Measurements from ENCODE around the gene SLC10A6. TPM values are rescaled to one million over a fixed set of nuclear protein-coding genes. Genes with fewer than 3 reads are reported as not detected.

Gene SLC10A6
- total RNA-seq, 1 experiment from 2014 or later, result not detected

DNA sequence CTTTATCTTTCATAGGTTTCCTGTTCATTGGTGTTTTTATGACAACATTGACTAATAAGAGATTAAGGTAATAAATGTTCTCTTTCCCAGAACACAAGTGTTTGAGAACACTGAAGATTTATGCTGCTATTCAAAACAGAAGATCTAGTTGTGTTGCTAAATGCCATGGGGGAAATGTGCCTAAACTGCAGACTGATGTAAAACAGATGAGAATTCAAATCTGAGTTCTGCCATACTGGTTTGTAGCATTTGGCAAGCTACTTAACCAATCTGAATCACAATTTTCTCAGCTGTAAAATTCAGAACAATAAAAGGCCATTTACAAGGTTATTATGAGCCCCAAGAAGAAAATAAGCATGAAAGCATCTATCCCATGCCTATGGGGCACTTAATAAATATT is 2.3 kb downstream of the SLC10A6 start:
- DNase-seq (ENCODE audit: low read depth, low spot score) (no peak), ATAC-seq (no peak)
- ChIA-PET POLR2A (no interaction called here), CTCF (no interaction called here)
- Histone ChIP-seq H3K4me1 (ENCODE audit: control insufficient read depth, insufficient read depth, low read length) (no peaks in the 10 kb centered on the region), H3K27ac (ENCODE audit: low read length) (no peak overlapping the region), H3K4me3 (ENCODE audit: low read depth in 2 of 2, low read length in 2 of 2) (no peak overlapping the region), H3K36me3 (ENCODE audit: control insufficient read depth, insufficient read depth, low read length) (no peaks in the 10 kb centered on the region), H3K9me3 (ENCODE audit: control insufficient read depth, insufficient read depth, low read depth, low read length) (no peaks in the 10 kb centered on the region), H3K27me3 (ENCODE audit: control insufficient read depth, insufficient read depth, low read length) (no peaks in the 10 kb centered on the region)
- TF ChIP-seq, protein P1, sequence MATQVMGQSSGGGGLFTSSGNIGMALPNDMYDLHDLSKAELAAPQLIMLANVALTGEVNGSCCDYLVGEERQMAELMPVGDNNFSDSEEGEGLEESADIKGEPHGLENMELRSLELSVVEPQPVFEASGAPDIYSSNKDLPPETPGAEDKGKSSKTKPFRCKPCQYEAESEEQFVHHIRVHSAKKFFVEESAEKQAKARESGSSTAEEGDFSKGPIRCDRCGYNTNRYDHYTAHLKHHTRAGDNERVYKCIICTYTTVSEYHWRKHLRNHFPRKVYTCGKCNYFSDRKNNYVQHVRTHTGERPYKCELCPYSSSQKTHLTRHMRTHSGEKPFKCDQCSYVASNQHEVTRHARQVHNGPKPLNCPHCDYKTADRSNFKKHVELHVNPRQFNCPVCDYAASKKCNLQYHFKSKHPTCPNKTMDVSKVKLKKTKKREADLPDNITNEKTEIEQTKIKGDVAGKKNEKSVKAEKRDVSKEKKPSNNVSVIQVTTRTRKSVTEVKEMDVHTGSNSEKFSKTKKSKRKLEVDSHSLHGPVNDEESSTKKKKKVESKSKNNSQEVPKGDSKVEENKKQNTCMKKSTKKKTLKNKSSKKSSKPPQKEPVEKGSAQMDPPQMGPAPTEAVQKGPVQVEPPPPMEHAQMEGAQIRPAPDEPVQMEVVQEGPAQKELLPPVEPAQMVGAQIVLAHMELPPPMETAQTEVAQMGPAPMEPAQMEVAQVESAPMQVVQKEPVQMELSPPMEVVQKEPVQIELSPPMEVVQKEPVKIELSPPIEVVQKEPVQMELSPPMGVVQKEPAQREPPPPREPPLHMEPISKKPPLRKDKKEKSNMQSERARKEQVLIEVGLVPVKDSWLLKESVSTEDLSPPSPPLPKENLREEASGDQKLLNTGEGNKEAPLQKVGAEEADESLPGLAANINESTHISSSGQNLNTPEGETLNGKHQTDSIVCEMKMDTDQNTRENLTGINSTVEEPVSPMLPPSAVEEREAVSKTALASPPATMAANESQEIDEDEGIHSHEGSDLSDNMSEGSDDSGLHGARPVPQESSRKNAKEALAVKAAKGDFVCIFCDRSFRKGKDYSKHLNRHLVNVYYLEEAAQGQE (IDR thresholded peaks at IDR 0.05; ENCODE audit: insufficient read depth in 1 of 2, low read depth in 2 of 2, low read length in 1 of 2), result no peak
- no peak for TF ChIP-seq SIN3A (IDR thresholded peaks at IDR 0.05; ENCODE audit: borderline replicate concordance, insufficient read depth, low read depth, low read length)
- no peak for TF ChIP-seq TCF7L2 (IDR thresholded peaks at IDR 0.05; ENCODE audit: low read depth, low read length)
- TF ChIP-seq, protein P2, sequence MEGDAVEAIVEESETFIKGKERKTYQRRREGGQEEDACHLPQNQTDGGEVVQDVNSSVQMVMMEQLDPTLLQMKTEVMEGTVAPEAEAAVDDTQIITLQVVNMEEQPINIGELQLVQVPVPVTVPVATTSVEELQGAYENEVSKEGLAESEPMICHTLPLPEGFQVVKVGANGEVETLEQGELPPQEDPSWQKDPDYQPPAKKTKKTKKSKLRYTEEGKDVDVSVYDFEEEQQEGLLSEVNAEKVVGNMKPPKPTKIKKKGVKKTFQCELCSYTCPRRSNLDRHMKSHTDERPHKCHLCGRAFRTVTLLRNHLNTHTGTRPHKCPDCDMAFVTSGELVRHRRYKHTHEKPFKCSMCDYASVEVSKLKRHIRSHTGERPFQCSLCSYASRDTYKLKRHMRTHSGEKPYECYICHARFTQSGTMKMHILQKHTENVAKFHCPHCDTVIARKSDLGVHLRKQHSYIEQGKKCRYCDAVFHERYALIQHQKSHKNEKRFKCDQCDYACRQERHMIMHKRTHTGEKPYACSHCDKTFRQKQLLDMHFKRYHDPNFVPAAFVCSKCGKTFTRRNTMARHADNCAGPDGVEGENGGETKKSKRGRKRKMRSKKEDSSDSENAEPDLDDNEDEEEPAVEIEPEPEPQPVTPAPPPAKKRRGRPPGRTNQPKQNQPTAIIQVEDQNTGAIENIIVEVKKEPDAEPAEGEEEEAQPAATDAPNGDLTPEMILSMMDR (IDR thresholded peaks at IDR 0.05), result no peak
- no peak for TF ChIP-seq POLR2AphosphoS5 (IDR thresholded peaks at IDR 0.05; ENCODE audit: low read depth, low read length)
- BruUV-seq (replicated peaks), result no TSS peak
- in situ Hi-C loops (cut with HindIII; ENCODE audit: low pct_unique_long_range_greater_than_20kb, low sequenced_read_pairs) (no loop called here), intact Hi-C loops (cut with micrococcal nuclease; ENCODE audit: unreplicated experiment) (no loop called here)

DNA sequence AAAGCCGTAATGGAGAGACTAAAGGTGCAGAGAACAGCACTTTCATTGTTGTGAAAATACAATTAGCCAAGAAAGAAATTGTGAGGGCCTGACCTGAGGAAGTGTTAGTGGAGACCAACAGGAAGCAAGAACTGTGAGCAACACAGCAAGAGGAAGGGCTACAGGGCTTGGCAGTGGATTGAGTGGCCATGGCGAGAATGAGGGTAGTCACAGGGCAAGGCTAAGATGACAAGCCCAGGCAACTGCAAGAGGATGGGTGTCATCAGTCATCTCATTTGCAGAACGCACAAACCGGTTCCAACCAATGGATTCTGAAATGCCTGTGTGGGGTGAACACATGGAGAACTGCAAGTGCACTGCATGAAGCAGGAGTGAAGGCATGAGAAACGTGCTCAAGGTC is 3.6 kb downstream of the SLC10A6 start:
- DNase-seq (ENCODE audit: low read depth, low spot score) (no peak), ATAC-seq (no peak)
- intact Hi-C loops (cut with micrococcal nuclease; ENCODE audit: unreplicated experiment), result no loop called here
- no peak for TF ChIP-seq SIN3A (IDR thresholded peaks at IDR 0.05; ENCODE audit: borderline replicate concordance, insufficient read depth, low read depth, low read length)
- TF ChIP-seq TCF7L2 (IDR thresholded peaks at IDR 0.05; ENCODE audit: low read depth, low read length), result no peak
- TF ChIP-seq POLR2AphosphoS5 (IDR thresholded peaks at IDR 0.05; ENCODE audit: low read depth, low read length), result no peak
- TF ChIP-seq, protein P2 (IDR thresholded peaks at IDR 0.05), result no peak
- TF ChIP-seq, protein P1 (IDR thresholded peaks at IDR 0.05; ENCODE audit: insufficient read depth in 1 of 2, low read depth in 2 of 2, low read length in 1 of 2), result no peak
- CTCF ChIA-PET, result no interaction called here
- no peaks in the 10 kb centered on the region for H3K4me1 ChIP-seq (ENCODE audit: control insufficient read depth, insufficient read depth, low read length)
- no peaks in the 10 kb centered on the region for H3K9me3 ChIP-seq (ENCODE audit: control insufficient read depth, insufficient read depth, low read depth, low read length)
- POLR2A ChIA-PET, result interaction anchor here (0.6 kb wide), 1 partner anchor 283 kb away, joined by 6 read pairs; no protein-coding TSS in a partner anchor
- no peak overlapping the region for H3K4me3 ChIP-seq (ENCODE audit: low read depth in 2 of 2, low read length in 2 of 2)
- in situ Hi-C loops (cut with HindIII; ENCODE audit: low pct_unique_long_range_greater_than_20kb, low sequenced_read_pairs), result no loop called here
- no peaks in the 10 kb centered on the region for H3K36me3 ChIP-seq (ENCODE audit: control insufficient read depth, insufficient read depth, low read length)
- BruUV-seq (replicated peaks), result no TSS peak
- no peak overlapping the region for H3K27ac ChIP-seq (ENCODE audit: low read length)
- no peaks in the 10 kb centered on the region for H3K27me3 ChIP-seq (ENCODE audit: control insufficient read depth, insufficient read depth, low read length)
